Naive thymus-derived CD4-positive, alpha-beta T cell (primary cell): ENCODE results near the gene PTK6. TPM values are rescaled to one million over a fixed set of nuclear protein-coding genes. Genes with fewer than 3 reads are reported as not detected.

Experiments
- ATAC-seq: fragments of 150-1000 bp; cut with Tn5 transposase; 2 replicates; pipeline ENCODE4 v1.10.0; 2021; ENCODE audit warnings: mild to moderate bottlenecking, moderate library complexity
- CTCF ChIA-PET: fragments of 350-600 bp; sonication (Branson Sonifier 250); formaldehyde crosslinking; loops from one replicate; lab custom pipeline; 2021; ENCODE audit warnings: antibody characterized with exemption; lab: Charles Lee
- POLR2A ChIA-PET: fragments of 350-600 bp; sonication (Branson Sonifier 250); formaldehyde crosslinking; loops from one replicate; lab custom pipeline; 2021; ENCODE audit warnings: antibody characterized with exemption, inconsistent platforms; lab: Charles Lee
- DNase-seq, 9 donors: peaks; one replicate each; pipeline versions ENCODE4 v3.0.0 to v3.0.0-alpha.2; 2020 to 2022; ENCODE audit warnings: mixed read lengths in 1 of 9
- H3K27ac ChIP-seq: one replicate; pipeline ENCODE4 v1.7.0; 2013; ENCODE audit warnings: mild to moderate bottlenecking, low read depth, low read length, moderate library complexity
- H3K27me3 ChIP-seq, 2 donors: one replicate each; pipeline ENCODE4 v1.7.0; 2013; ENCODE audit warnings: low read length in 2 of 2, mild to moderate bottlenecking in 2 of 2, moderate library complexity in 2 of 2; ENCODE audit not compliant: control insufficient read depth in 2 of 2, insufficient read depth in 2 of 2
- H3K36me3 ChIP-seq, 3 experiments: 1 replicate in 2 of 3; 2 replicates in 1 of 3; pipeline ENCODE4 v1.7.0; 2013; ENCODE audit warnings: low read length in 3 of 3, mild to moderate bottlenecking in 3 of 3, moderate library complexity in 1 of 3; ENCODE audit not compliant: insufficient read depth in 3 of 3, control insufficient read depth in 2 of 3
- H3K4me1 ChIP-seq, 2 donors: one replicate each; pipeline ENCODE4 v1.7.0; 2013; ENCODE audit warnings: low read length in 2 of 2, mild to moderate bottlenecking in 2 of 2, moderate library complexity in 1 of 2; ENCODE audit not compliant: control insufficient read depth in 2 of 2, insufficient read depth in 2 of 2
- H3K4me3 ChIP-seq: 2 replicates; pipeline ENCODE4 v1.7.0; 2013; ENCODE audit warnings: mild to moderate bottlenecking, low read length
- H3K9me3 ChIP-seq, 3 experiments: 1 replicate in 2 of 3; 2 replicates in 1 of 3; pipeline ENCODE4 v1.7.0; 2013; ENCODE audit warnings: low read length in 3 of 3; ENCODE audit not compliant: control insufficient read depth in 2 of 3
- H3K27ac Mint-ChIP-seq, 9 donors: one replicate each; pipeline ENCODE4 v1.8.0; 2020 to 2022; ENCODE audit warnings: mixed read lengths in 9 of 9, mild to moderate bottlenecking in 8 of 9, moderate library complexity in 5 of 9, inconsistent platforms in 2 of 9
- H3K27me3 Mint-ChIP-seq, 5 donors: one replicate each; pipeline ENCODE4 v1.8.0; 2021 to 2022; ENCODE audit warnings: mixed read lengths in 5 of 5, mild to moderate bottlenecking in 1 of 5
- H3K36me3 Mint-ChIP-seq, 5 donors: one replicate each; pipeline ENCODE4 v1.8.0; 2020 to 2022; ENCODE audit warnings: mixed read lengths in 5 of 5, mild to moderate bottlenecking in 3 of 5, inconsistent platforms in 1 of 5
- H3K4me1 Mint-ChIP-seq, 7 donors: one replicate each; pipeline ENCODE4 v1.8.0; 2020 to 2022; ENCODE audit warnings: mixed read lengths in 7 of 7, mild to moderate bottlenecking in 3 of 7, inconsistent platforms in 1 of 7
- H3K4me3 Mint-ChIP-seq, 10 donors: one replicate each; pipeline ENCODE4 v1.8.0; 2020 to 2022; ENCODE audit warnings: mild to moderate bottlenecking in 10 of 10, mixed read lengths in 10 of 10, moderate library complexity in 6 of 10, inconsistent platforms in 2 of 10
- H3K9me3 Mint-ChIP-seq, 11 donors: one replicate each; pipeline ENCODE4 v1.8.0; 2020 to 2022; ENCODE audit warnings: mixed read lengths in 11 of 11, mild to moderate bottlenecking in 4 of 11, inconsistent platforms in 1 of 11, moderate library complexity in 1 of 11
- intact Hi-C, 2 donors: fragments of 100-400 bp; cut with micrococcal nuclease; formaldehyde crosslinking; loops; one replicate each; pipeline ENCODE4 v1.15.1; 2023
- polyA plus RNA-seq, 2 donors: library from polyadenylated mRNA; unstranded; fragments of 300-500 nt; fragmentation: Illumina TruSeq; gene quantifications; one replicate each; pipeline ENCODE4 v1.2.3, GENCODE V29; 2021
- total RNA-seq, 6 experiments: library from RNA in 5 of 6; stranded (reverse) in 5 of 6; gene quantifications; 1 replicate in 5 of 6; 2 replicates in 1 of 6; pipeline ENCODE4 v1.2.3 and lab custom pipeline; 2021 to 2026

Gene PTK6
- total and polyA plus RNA-seq, 7 experiments from 2014 or later: 0.07 to 0.96 (median 0.40) TPM; not detected in 1

- Mint-ChIP-seq H3K27ac (peak overlapping the region in 5 of 9 donors; percentile 10 to 81 (median 76)), H3K4me3 (peak overlapping the region; percentile 51 to 88 (median 64)), H3K4me1 (peaks cover 4 to 22% (median 9%) of the 10 kb centered on the region in 7 donors), H3K9me3 (peaks cover 0 to 10% (median 1%) of the 10 kb centered on the region in 11 donors), H3K27me3 (peaks cover 0 to 4% (median 0%) of the 10 kb centered on the region in 5 donors), H3K36me3 (peaks cover 0 to 25% (median 9%) of the 10 kb centered on the region in 5 donors)
- POLR2A ChIA-PET: interaction anchor here (0.6 to 5.5 kb wide), 17 partner anchors 7 to 540 kb away, joined by 3 to 89 read pairs (median 5); partner anchors contain the start of genes GMEB2, PRPF6, PTK6 and TCEA2
- Histone ChIP-seq H3K4me3 (no peak overlapping the region), H3K9me3 (peaks cover 0 to 9% (median 0%) of the 10 kb centered on the region in 3 experiments), H3K36me3 (peaks cover 0 to 18% (median 8%) of the 10 kb centered on the region in 3 experiments), H3K27me3 (no peaks in the 10 kb centered on the region), H3K4me1 (peaks cover 11 to 14% of the 10 kb centered on the region in 2 donors), H3K27ac (peak overlapping the region; percentile 35)
- ATAC-seq (no peak), DNase-seq (no peak)
- CTCF ChIA-PET: interaction anchor here (0.8 kb wide), 1 partner anchor 15 kb away, joined by 3 read pairs; the partner anchor contains the start of gene PTK6
- intact Hi-C loops: loop anchor here (5.0 kb wide), 2 partner anchors 115 to 725 kb away; partner anchors contain the start of gene MRGBP (in 1 of the 2)
These were observed 14.9 kb downstream of the PTK6 start for GRCh38 chr20:63522091-63522868.

- H3K4me1 Mint-ChIP-seq: peaks cover 4 to 22% (median 9%) of the 10 kb centered on the region in 7 donors
- H3K9me3 ChIP-seq: peaks cover 0 to 9% (median 0%) of the 10 kb centered on the region in 3 experiments
- peak overlapping the region in 4 of 9 donors; percentile 51 to 81 (median 74) for H3K27ac Mint-ChIP-seq
- ATAC-seq: no peak
- no peak for DNase-seq
- H3K36me3 ChIP-seq: peaks cover 0 to 18% (median 8%) of the 10 kb centered on the region in 3 experiments
- peaks cover 11 to 14% of the 10 kb centered on the region in 2 donors for H3K4me1 ChIP-seq
- H3K27ac ChIP-seq: peak overlapping the region; percentile 88
- peak overlapping the region; percentile 86 for H3K4me3 ChIP-seq
- ChIA-PET CTCF (interaction anchor here (1.2 to 1.4 kb wide), 2 partner anchors 16 to 25 kb away, joined by 5 to 8 read pairs; partner anchors contain the start of gene PTK6), POLR2A (interaction anchor here (0.6 to 5.5 kb wide), 29 partner anchors 8 to 556 kb away, joined by 3 to 89 read pairs (median 4); partner anchors contain the start of genes ARFRP1, GMEB2, HELZ2 and PRPF6)
- intact Hi-C loops: loop anchor here (1.0 to 5.0 kb wide), 3 partner anchors 16 to 724 kb away; partner anchors contain the start of genes MRGBP (in 1 of the 2) and PTK6 (in 1 of the 2)
- H3K27me3 Mint-ChIP-seq: peaks cover 0 to 4% (median 0%) of the 10 kb centered on the region in 5 donors
- H3K4me3 Mint-ChIP-seq: peak overlapping the region; percentile 62 to 88 (median 79)
- H3K9me3 Mint-ChIP-seq: peaks cover 0 to 10% (median 1%) of the 10 kb centered on the region in 11 donors
- H3K27me3 ChIP-seq: no peaks in the 10 kb centered on the region
- H3K36me3 Mint-ChIP-seq: peaks cover 0 to 23% (median 9%) of the 10 kb centered on the region in 5 donors
These were observed 15.6 kb downstream of the PTK6 start for GRCh38 chr20:63521602-63522001.

- Histone ChIP-seq H3K27ac (peak overlapping the region; percentile 88), H3K9me3 (peaks cover 0 to 9% (median 0%) of the 10 kb centered on the region in 3 experiments), H3K4me3 (peak overlapping the region; percentile 86), H3K4me1 (peaks cover 11 to 14% of the 10 kb centered on the region in 2 donors), H3K36me3 (peaks cover 0 to 18% (median 8%) of the 10 kb centered on the region in 3 experiments), H3K27me3 (no peaks in the 10 kb centered on the region)
- H3K4me3 Mint-ChIP-seq: peak overlapping the region; percentile 65 to 88 (median 79)
- peak; percentile 62 for ATAC-seq
- intact Hi-C loops: loop anchor here (1.0 to 5.0 kb wide), 12 partner anchors 16 to 724 kb away; partner anchors contain the start of genes PTK6 (in 2 of the 2), GMEB2 (in 1 of the 2), MRGBP (in 1 of the 2) and RGS19 (in 1 of the 2)
- DNase-seq: peak; percentile 44 to 81 (median 72)
- ChIA-PET CTCF (interaction anchor here (1.2 to 1.4 kb wide), 2 partner anchors 17 to 25 kb away, joined by 5 to 8 read pairs; partner anchors contain the start of gene PTK6), POLR2A (interaction anchor here (0.6 to 5.5 kb wide), 27 partner anchors 9 to 557 kb away, joined by 3 to 89 read pairs (median 4); partner anchors contain the start of genes ARFRP1, GMEB2, HELZ2 and PTK6)
- peaks cover 0 to 23% (median 9%) of the 10 kb centered on the region in 5 donors for H3K36me3 Mint-ChIP-seq
- peaks cover 0 to 10% (median 1%) of the 10 kb centered on the region in 11 donors for H3K9me3 Mint-ChIP-seq
- H3K27ac Mint-ChIP-seq: peak overlapping the region in 6 of 9 donors; percentile 41 to 81 (median 66)
- peaks cover 4 to 22% (median 9%) of the 10 kb centered on the region in 7 donors for H3K4me1 Mint-ChIP-seq
- H3K27me3 Mint-ChIP-seq: peaks cover 0 to 4% (median 0%) of the 10 kb centered on the region in 5 donors
These were observed 16.1 kb downstream of the PTK6 start for GRCh38 chr20:63520934-63521601.

- CTCF ChIA-PET: interaction anchor here (1.2 to 1.4 kb wide), 2 partner anchors 17 to 24 kb away, joined by 5 to 8 read pairs; partner anchors contain the start of gene PTK6
- intact Hi-C loops: loop anchor here (1.0 to 5.0 kb wide), 12 partner anchors 17 to 723 kb away; partner anchors contain the start of genes GMEB2 (in 1 of the 2), MRGBP (in 1 of the 2), PTK6 (in 1 of the 2) and RGS19 (in 1 of the 2)
- POLR2A ChIA-PET: interaction anchor here (0.6 to 5.5 kb wide), 20 partner anchors 9 to 557 kb away, joined by 3 to 89 read pairs (median 4); partner anchors contain the start of genes ARFRP1, GMEB2, PTK6 and RTEL1
- H3K36me3 ChIP-seq: peaks cover 0 to 18% (median 8%) of the 10 kb centered on the region in 3 experiments
- peak within 1 kb of the TSS; percentile 88 for H3K27ac ChIP-seq
- H3K27me3 ChIP-seq: no peaks in the 10 kb centered on the region
- ATAC-seq: peak; percentile 96
- H3K4me3 ChIP-seq: peak within 1 kb of the TSS; percentile 86
- Mint-ChIP-seq H3K4me3 (peak within 1 kb of the TSS; percentile 65 to 89 (median 81)), H3K36me3 (peaks cover 0 to 23% (median 9%) of the 10 kb centered on the region in 5 donors), H3K27me3 (peaks cover 0 to 7% (median 0%) of the 10 kb centered on the region in 5 donors), H3K9me3 (peaks cover 0 to 10% (median 1%) of the 10 kb centered on the region in 11 donors), H3K27ac (peak within 1 kb of the TSS in 7 of 9 donors; percentile 51 to 88 (median 79)), H3K4me1 (peaks cover 4 to 22% (median 9%) of the 10 kb centered on the region in 7 donors)
- DNase-seq: peak; percentile 76 to 92 (median 84)
- peaks cover 0 to 9% (median 0%) of the 10 kb centered on the region in 3 experiments for H3K9me3 ChIP-seq
- H3K4me1 ChIP-seq: peaks cover 11 to 14% of the 10 kb centered on the region in 2 donors
These were observed 16.7 kb downstream of the PTK6 start, which contains the start of gene PPDPF for GRCh38 chr20:63520504-63520933. Gene PPDPF (plus strand): TSS chr20:63520765. CDS start chr20:63521309, 544 bp downstream.
